Stimulated activated CD4-positive, alpha-beta T cell treated with anti-CD3 and anti-CD28 coated beads, TNF-alpha, amount 100 ng/mL, for 48 hours (primary cell): ENCODE data around the gene TBC1D4.

Experiments
- DNase-seq, 3 donors: peaks; one replicate each; pipeline ENCODE4 v3.0.0-alpha.2; 2020; ENCODE audit warnings: low read depth in 3 of 3

The TBC1D4 gene

GRCh38 chr13:75417012-75417384 lies 65.0 kb downstream of the TBC1D4 start:
- DNase-seq: no peak

- no peak for DNase-seq
These were observed 65.5 kb downstream of the TBC1D4 start for GRCh38 chr13:75416327-75417011.

GRCh38 chr13:75415694-75416093 lies 66.3 kb downstream of the TBC1D4 start:
- DNase-seq: no peak

GRCh38 chr13:75415171-75415570 lies 66.8 kb downstream of the TBC1D4 start:
- no peak for DNase-seq

- DNase-seq: no peak
These were observed 67.7 kb downstream of the TBC1D4 start for GRCh38 chr13:75414036-75414827.

GRCh38 chr13:75411924-75412537 lies 69.9 kb downstream of the TBC1D4 start:
- DNase-seq: no peak

- DNase-seq: no peak
These were observed 71.8 kb downstream of the TBC1D4 start for GRCh38 chr13:75410207-75410606.

GRCh38 chr13:75407998-75408397 lies 74.0 kb downstream of the TBC1D4 start:
- no peak for DNase-seq

- no peak for DNase-seq
These were observed 74.5 kb downstream of the TBC1D4 start for GRCh38 chr13:75407473-75407872.

- no peak for DNase-seq
These were observed 75.8 kb downstream of the TBC1D4 start for GRCh38 chr13:75405976-75406703.

- DNase-seq: no peak
These were observed 77.2 kb downstream of the TBC1D4 start for GRCh38 chr13:75404726-75405125.

GRCh38 chr13:75402787-75403186 lies 79.2 kb downstream of the TBC1D4 start:
- no peak for DNase-seq

- DNase-seq: no peak
These were observed 81.2 kb downstream of the TBC1D4 start for GRCh38 chr13:75400775-75401174.

GRCh38 chr13:75399879-75400217 lies 82.1 kb downstream of the TBC1D4 start:
- no peak for DNase-seq

GRCh38 chr13:75399168-75399878 lies 82.6 kb downstream of the TBC1D4 start:
- DNase-seq: no peak

GRCh38 chr13:75398072-75398471 lies 83.9 kb downstream of the TBC1D4 start:
- no peak for DNase-seq

- no peak for DNase-seq
These were observed 86.1 kb downstream of the TBC1D4 start for GRCh38 chr13:75395901-75396300.

- no peak for DNase-seq
These were observed 86.9 kb downstream of the TBC1D4 start for GRCh38 chr13:75395066-75395465.

- DNase-seq: no peak
These were observed 88.0 kb downstream of the TBC1D4 start for GRCh38 chr13:75393839-75394520.

- DNase-seq: no peak
These were observed 90.4 kb downstream of the TBC1D4 start for GRCh38 chr13:75391432-75392100.

GRCh38 chr13:75390229-75390628 lies 91.7 kb downstream of the TBC1D4 start:
- no peak for DNase-seq
